Vagina (tissue), 2 donors: Measurements from ENCODE around the gene KCTD20.

Experiments used
- CTCF ChIP-seq, 3 experiments: fragments of 450-650 bp in 2 of 3; fragments of 200-600 bp in 1 of 3; sonication (generic) in 1 of 3; IDR thresholded peaks; one replicate each; pipeline ENCODE4 v1.5.1; 2017 to 2019; ENCODE audit warnings: antibody characterized with exemption in 3 of 3, mild to moderate bottlenecking in 2 of 3, moderate library complexity in 2 of 3
- POLR2A ChIP-seq, 2 donors: fragments of 450-650 bp; IDR thresholded peaks; one replicate each; pipeline ENCODE4 v1.6.1; 2017; ENCODE audit warnings: antibody characterized with exemption in 2 of 2, mild to moderate bottlenecking in 2 of 2, moderate library complexity in 2 of 2
- POLR2AphosphoS5 ChIP-seq, 2 donors: sonication (generic); formaldehyde crosslinking; IDR thresholded peaks; one replicate each; pipeline ENCODE4 v1.9.0; 2017; ENCODE audit warnings: antibody characterized with exemption in 2 of 2, mild to moderate bottlenecking in 2 of 2, low read depth in 1 of 2; ENCODE audit not compliant: insufficient read depth in 1 of 2

- TF ChIP-seq POLR2A (IDR thresholded peaks at IDR 0.05) (no peak), CTCF (IDR thresholded peaks at IDR 0.05) (no peak), POLR2AphosphoS5 (IDR thresholded peaks at IDR 0.05; ENCODE audit: insufficient read depth in 1 of 2, low read depth in 1 of 2) (no peak)
These were observed 6.3 kb upstream of the KCTD20 start for GRCh38 chr6:36436466-36436865.
